Effector CD8-positive, alpha-beta T cell (primary cell): ENCODE measurements around the gene ADAM12.

Source experiments
- DNase-seq: peaks from one replicate; lab custom pipeline; 2025; lab: John Stamatoyannopoulos, UW

Gene ADAM12

DNA sequence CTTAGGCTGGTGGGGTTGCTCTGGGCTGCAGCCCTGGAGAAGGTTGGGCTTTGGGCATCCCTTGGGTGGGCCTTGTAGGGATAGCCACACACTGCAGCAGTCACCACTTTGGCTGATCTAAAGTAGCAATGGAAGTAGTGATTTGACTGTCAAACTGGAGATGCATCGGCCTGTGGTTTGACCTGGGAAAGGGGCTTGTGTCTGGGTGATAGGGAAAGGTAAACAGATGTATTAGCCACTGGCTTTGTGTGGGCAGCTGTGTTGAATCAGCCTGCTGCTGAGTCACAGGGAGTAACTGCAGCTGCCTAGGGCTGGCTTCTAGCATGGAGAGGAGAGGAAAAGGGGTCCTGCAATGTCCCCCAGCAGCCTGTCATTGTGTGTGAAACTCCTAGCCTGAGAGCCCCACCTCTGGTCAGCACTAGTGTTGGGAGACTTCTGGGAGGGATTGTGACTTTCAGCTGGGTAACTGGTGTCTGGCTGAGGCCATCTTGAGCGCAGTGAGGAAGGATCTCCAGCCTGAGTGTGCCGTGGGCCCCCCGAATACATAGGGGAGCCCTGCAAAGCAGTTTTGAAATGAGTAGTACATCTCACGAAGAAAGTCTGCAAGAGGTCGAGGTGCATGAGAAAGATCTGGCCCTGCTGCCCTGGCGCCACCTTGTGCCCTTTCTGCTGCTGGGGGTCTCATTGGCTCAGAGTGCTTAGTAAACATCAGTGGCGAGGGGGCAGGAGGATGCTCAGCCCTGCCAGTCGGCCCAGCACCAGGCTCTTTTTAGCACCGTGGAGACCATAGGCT is 374.6 kb downstream of the ADAM12 start:
- DNase-seq: no peak

DNA sequence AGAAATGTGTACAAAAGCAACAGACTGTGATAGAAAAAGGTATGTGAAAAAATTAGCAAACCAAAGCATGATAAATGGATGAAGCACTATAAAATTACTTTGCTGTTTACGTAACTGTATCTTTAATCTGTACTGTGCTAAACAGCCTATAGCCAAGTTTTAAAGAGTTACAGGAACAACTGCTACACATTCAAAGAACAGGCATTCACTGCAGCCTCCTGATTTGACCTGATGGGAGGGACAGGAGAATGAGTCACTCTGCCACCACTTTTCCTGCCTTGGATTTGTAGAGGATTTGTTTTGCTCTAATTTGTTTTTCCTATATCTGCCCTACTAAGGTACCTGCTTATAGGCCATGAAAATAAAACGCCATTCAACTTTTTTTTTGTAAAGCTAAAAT is 375.8 kb downstream of the ADAM12 start:
- no peak for DNase-seq

DNA sequence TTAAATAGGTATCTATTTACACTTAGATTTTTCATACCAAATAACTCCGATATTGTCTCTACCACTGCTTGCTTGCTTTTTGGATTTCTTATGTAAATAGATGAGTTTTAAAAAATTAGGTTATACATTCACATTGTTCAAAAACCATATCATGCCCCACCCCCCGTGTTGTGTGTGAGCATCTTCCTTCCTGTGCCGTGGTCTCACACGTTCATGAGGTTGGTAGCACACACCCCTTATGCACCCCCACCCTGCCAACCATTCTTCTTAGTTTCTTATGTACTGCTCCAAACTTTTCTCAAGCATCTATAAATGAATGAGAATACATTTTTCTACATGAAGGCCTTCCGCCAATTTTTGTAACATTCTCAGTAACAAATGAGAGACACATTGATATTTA is 376.3 kb downstream of the ADAM12 start:
- DNase-seq: no peak

DNA sequence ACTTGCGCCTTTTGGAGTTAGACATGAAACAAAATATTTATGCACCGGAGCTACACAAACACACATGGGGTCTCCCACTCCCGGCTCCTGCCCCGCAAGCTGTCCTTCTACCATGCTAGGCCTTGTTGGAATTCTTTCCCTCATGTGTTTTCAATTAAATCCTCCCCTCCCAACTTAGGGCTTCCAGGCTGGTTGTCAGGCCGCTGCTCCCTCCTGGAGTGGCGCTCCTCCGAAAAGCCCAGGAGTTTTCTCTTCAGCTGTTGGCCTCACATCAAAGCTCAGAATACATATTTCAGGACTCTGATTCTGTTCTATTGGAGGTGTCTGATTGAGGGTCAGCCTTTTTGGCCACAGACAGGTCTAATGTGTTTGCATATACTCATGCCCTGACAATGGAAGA is 378.6 kb downstream of the ADAM12 start:
- DNase-seq: no peak

- no peak for DNase-seq
Measured at GRCh38 chr10:126006906-126007305, 381.4 kb downstream of the ADAM12 start.

- DNase-seq: no peak
Measured at GRCh38 chr10:126006264-126006663, 382.0 kb downstream of the ADAM12 start.

GRCh38 chr10:126004752-126005151 is 383.5 kb downstream of the ADAM12 start:
- no peak for DNase-seq

DNA sequence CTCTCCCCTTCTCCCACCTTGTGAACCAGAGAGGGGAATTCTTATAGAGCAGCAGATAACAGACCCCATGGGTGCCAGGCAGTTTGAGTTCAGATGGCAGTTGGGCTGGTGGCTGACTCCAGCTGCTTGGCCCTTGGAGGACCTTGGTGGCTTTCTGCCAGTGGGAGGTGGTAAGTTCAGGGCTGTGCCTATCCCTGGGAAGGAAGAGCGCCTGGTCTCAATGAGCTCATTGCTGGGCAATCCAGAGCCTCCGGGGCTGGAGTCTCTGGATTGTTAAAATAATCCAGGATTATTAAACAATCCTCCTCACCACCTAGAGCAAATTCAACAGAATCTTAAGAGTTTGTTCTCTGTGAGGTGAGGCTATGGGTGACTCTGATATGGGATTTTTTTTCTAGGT is 386.7 kb downstream of the ADAM12 start:
- no peak for DNase-seq

DNA sequence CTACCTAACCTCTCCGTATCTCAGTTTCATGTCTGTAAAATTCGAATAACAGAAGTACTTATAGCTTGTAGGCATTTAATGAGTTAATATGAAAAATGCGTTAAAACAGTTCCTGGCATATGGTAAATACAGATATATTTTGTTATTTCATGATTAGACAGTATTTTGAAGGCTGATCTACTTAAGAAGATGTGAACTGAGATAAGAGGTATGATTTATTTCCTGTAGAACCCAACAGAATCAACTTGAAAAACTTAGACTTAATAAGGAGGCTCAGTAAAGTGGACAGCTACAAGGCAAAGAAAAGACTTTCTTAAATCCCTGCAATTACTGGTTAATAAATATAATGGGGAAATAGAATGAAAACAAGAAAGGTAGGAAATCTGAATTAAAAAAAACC is 388.6 kb downstream of the ADAM12 start:
- no peak for DNase-seq

- no peak for DNase-seq
Measured at GRCh38 chr10:125997586-125997985, 390.7 kb downstream of the ADAM12 start.

- DNase-seq: no peak
Measured at GRCh38 chr10:125995726-125996304, 392.5 kb downstream of the ADAM12 start.

GRCh38 chr10:125994601-125995000 is 393.7 kb downstream of the ADAM12 start:
- DNase-seq: no peak

GRCh38 chr10:125992254-125992653 is 396.0 kb downstream of the ADAM12 start:
- DNase-seq: no peak

DNA sequence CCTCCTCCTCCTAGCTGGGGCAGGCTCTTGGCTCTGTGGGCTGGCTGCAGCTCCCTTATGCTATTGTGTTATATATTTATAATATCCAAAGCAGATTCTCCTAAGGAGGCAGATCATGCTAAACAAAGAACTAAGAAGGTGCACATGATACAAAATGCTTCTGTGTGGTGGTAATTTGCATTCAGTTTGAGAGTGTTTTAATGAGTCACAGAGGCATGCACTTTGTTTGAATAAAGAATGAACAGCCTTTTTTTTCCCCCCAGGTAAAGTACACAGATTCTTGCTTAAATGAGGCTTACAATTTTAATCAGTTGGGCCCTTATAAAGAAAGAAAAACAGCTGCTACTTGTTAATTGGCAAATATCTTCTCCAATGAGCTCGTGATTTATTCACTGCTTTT is 396.9 kb downstream of the ADAM12 start:
- no peak for DNase-seq

DNA sequence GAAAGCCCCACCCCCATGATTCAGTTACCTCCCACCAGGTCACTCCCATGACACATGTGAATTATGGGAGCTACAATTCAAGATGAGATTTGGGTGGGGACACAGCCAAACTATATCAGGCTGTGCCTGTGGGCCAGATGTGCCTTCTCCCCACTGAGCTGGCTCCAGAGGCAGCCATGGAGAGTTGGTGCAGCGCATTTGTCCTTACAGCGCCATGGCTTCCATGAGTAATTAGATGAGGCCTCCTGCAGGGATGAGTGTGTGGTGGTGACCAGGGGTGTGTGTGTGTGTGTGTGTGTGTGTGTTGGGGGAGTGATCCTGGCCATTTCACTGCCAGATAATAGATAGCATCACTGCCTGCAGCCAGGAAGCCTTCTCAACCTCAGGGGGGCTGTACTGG is 397.3 kb downstream of the ADAM12 start:
- no peak for DNase-seq

DNA sequence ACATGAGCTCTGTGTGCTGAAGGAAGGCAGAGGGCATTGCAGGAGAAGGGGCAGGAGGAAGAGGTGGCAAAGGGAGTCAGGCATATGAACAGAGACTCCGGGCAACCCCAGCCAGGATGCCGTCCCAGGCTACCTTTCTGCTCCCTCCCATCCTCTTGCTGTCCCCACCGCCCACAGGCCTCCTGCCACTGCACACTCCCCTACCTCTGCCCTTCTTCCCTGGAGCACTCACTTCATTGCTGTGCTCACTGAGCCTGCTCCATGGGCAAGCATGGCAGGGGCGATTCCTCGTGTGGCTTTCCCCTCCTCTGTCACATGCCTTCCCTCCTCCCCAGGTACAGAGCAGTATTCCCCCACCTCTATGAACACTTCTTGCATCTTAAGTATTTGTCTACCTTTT is 398.5 kb downstream of the ADAM12 start:
- no peak for DNase-seq

GRCh38 chr10:125985557-125986240 is 402.6 kb downstream of the ADAM12 start:
- DNase-seq: no peak

DNA sequence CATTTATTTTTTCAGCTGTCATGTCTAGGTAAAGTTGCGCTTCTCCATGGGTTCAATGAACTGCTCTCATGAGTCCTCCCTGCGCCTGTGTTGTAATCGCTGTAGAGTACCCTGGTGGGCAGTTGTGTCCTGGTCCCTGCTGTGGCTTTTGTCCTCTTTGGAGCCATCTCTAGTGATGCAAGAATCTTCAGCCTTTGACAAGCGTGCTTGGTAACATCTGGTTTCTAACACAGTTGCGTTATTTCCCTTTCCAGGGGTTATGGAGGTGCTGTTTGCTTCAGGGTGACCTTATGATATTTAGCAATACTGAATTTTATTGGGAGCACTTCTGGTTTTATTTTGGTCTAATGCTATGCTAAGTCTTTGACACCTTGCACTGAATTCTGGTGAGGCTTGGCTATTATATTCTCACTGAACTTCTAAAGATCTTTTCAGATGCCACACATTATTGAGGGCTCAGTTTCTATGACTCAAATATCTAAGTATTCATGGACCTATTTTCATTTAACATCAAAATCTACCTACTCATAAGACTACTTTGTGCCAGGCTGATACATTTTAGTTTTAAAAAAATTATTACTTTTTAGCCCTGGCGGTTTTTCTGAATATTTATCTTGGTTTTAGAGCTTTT is 403.3 kb downstream of the ADAM12 start:
- DNase-seq: no peak

DNA sequence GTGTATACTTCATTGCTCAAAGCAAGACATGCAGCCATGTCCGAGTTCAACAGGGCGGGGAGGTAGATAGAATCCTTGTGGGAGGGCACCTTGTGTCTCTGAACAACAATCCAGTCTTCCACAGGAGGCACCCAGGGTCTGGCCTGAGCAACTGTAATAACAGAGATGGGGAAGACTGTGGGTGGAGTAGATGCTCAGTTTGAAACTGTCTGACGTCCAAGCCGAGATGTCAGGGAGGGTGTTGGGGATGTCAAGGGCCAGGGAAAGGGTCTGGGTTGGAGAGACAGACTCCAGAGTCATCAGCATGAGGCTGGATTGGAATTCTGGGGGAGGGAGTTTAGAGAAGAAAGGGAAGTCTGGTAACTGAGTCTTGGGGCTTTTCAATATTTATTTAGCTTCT is 403.9 kb downstream of the ADAM12 start:
- DNase-seq: no peak

GRCh38 chr10:125983656-125984055 is 404.6 kb downstream of the ADAM12 start:
- no peak for DNase-seq

DNA sequence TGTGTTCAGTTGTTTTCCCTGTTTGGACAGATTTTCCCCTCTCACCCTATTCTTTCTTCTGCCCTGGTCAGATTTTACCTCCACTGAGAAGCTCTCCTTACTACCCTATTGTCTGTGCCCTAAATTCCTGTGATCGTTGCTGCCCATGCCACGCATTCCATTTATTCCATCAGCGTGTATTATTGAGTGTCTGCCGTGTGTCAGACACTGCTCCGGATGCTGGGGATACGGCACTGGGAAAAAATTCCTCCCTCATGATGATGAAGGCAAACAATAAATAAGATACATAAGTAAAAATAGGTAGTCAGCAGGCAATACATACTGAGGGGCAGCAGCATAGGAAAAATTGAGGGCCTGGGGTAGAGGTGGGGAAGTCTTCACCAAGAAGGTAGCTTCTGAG is 405.1 kb downstream of the ADAM12 start:
- DNase-seq: no peak

- no peak for DNase-seq
Measured at GRCh38 chr10:125982260-125982948, 405.9 kb downstream of the ADAM12 start.
